OCI-LY3 (cell line): Measurements from ENCODE around the gene ZNF407.
A peak's percentile ranks its signal among the peaks of the same experiment; 100 is the strongest.

Experiments used
- H2AFZ ChIP-seq: fragments of 200-600, 300-600 bp; shearing (Covaris generic); 2 replicates; pipeline ENCODE4 v1.6.0; 2014; ENCODE audit warnings: antibody characterized with exemption, low read depth, low read length
- H3K27ac ChIP-seq: fragments of 200-600, 300-600 bp; sonication (generic); 2 replicates; pipeline ENCODE4 v1.5.1; 2014; ENCODE audit warnings: mild to moderate bottlenecking, low read length, moderate library complexity, mixed read lengths
- H3K27me3 ChIP-seq: fragments of 200-600, 300-600 bp; sonication (generic); 2 replicates; pipeline ENCODE4 v1.6.1; 2014; ENCODE audit warnings: low read depth, low read length, mixed read lengths
- H3K36me3 ChIP-seq: fragments of 200-600, 300-600 bp; sonication (generic); replicated peaks from 2 replicates; pipeline ENCODE3; 2014; ENCODE audit warnings: low read depth, low read length, mixed read lengths
- H3K4me1 ChIP-seq: fragments of 300-600, 200-600 bp; sonication (generic); 2 replicates; pipeline ENCODE4 v1.6.1; 2014; ENCODE audit warnings: low read length, mixed read lengths
- H3K4me2 ChIP-seq: fragments of 200-600, 300-600 bp; sonication (generic); 2 replicates; pipeline ENCODE4 v1.6.1; 2014; ENCODE audit warnings: low read length, mixed read lengths
- H3K4me3 ChIP-seq: fragments of 300-600, 200-600 bp; sonication (generic); 2 replicates; pipeline ENCODE4 v1.5.1; 2014; ENCODE audit warnings: antibody characterized with exemption, mild to moderate bottlenecking, low read length, moderate library complexity
- H3K79me2 ChIP-seq: fragments of 300-600, 200-600 bp; shearing (Covaris generic); 2 replicates; pipeline ENCODE4 v1.6.1; 2014; ENCODE audit warnings: mild to moderate bottlenecking, low read length, mixed read lengths
- H3K9ac ChIP-seq: fragments of 300-600, 200-600 bp; shearing (Covaris generic); 2 replicates; pipeline ENCODE4 v1.6.0; 2014; ENCODE audit warnings: mild to moderate bottlenecking, low read length, moderate library complexity
- H3K9me3 ChIP-seq: fragments of 200-600, 300-600 bp; shearing (Covaris generic); 2 replicates; pipeline ENCODE4 v1.6.1; 2014; ENCODE audit warnings: low read length, mixed read lengths; ENCODE audit not compliant: insufficient read depth
- H4K20me1 ChIP-seq: fragments of 200-600, 300-600 bp; sonication (generic); 2 replicates; pipeline ENCODE4 v1.6.1; 2016; ENCODE audit warnings: low read length, mixed read lengths; ENCODE audit not compliant: insufficient read depth
- CTCF ChIP-seq: fragments of 200-600, 300-600 bp; sonication (generic); IDR thresholded peaks from 2 replicates; pipeline ENCODE4 v1.5.1; 2014; ENCODE audit warnings: antibody characterized with exemption, low read length, low read depth
- EZH2phosphoT487 ChIP-seq: fragments of 200-600 bp; shearing (Covaris generic); IDR thresholded peaks from 2 replicates; pipeline ENCODE4 v1.6.1; 2018; ENCODE audit warnings: antibody characterized with exemption, mixed run types, low read depth

The ZNF407 gene

DNA sequence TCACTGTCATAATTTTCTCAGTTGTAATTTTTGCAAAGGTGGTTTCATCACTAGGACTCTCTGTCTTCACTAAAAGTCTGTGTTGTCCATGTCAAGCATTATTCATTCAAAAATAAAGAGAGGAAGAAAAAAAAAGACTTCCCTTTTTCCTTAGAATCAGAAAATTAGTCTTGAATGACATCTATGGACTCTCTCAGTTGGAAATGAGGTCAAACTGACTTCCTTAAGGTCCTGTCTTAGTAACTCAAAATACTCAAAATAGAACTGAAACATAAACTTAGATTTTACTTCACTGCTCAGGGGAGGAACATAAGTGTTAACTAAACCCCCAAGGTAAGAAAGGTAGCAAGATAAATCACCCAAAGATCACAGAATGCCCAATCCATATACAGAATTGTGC is 2.2 kb upstream of the ZNF407 start:
- H3K36me3 ChIP-seq = peaks cover 44% of the 10 kb centered on the region
- H3K4me2 ChIP-seq = peak overlapping the region; percentile 80
- TF ChIP-seq EZH2phosphoT487 = no peak
- no peak for TF ChIP-seq CTCF
- H3K27ac ChIP-seq = no peak overlapping the region
- H3K4me1 ChIP-seq = peaks cover 33% of the 10 kb centered on the region
- H2AFZ ChIP-seq = no peak overlapping the region
- no peaks in the 10 kb centered on the region for H4K20me1 ChIP-seq
- peak overlapping the region; percentile 79 for H3K4me3 ChIP-seq
- H3K79me2 ChIP-seq = peaks cover 52% of the 10 kb centered on the region
- H3K27me3 ChIP-seq = no peaks in the 10 kb centered on the region
- no peak overlapping the region for H3K9ac ChIP-seq
- H3K9me3 ChIP-seq = no peaks in the 10 kb centered on the region; the same call in 1 of the 2 replicates

GRCh38 chr18:74597034-74597661 is 522 bp upstream of the ZNF407 start:
- no peak for TF ChIP-seq CTCF
- TF ChIP-seq EZH2phosphoT487 = no peak
- H3K4me2 ChIP-seq = peak overlapping the region; percentile 80
- H2AFZ ChIP-seq = peak overlapping the region; percentile 91
- H3K79me2 ChIP-seq = peaks cover 68% of the 10 kb centered on the region
- H4K20me1 ChIP-seq = no peaks in the 10 kb centered on the region
- H3K27me3 ChIP-seq = no peaks in the 10 kb centered on the region
- H3K27ac ChIP-seq = peak overlapping the region; percentile 71
- peaks cover 39% of the 10 kb centered on the region for H3K36me3 ChIP-seq
- H3K9ac ChIP-seq = peak overlapping the region; percentile 87
- H3K4me1 ChIP-seq = peaks cover 22% of the 10 kb centered on the region
- H3K9me3 ChIP-seq = no peaks in the 10 kb centered on the region; the same call in 1 of the 2 replicates
- H3K4me3 ChIP-seq = peak overlapping the region; percentile 79

GRCh38 chr18:74598350-74599001 is 806 bp downstream of the ZNF407 start:
- Histone ChIP-seq H3K9me3 (no peaks in the 10 kb centered on the region; the same call in 1 of the 2 replicates), H4K20me1 (peaks cover 2% of the 10 kb centered on the region; the same call in 1 of the 2 replicates), H3K4me2 (peak overlapping the region; percentile 80), H3K27me3 (no peaks in the 10 kb centered on the region), H2AFZ (peak overlapping the region; percentile 91; the same call in 1 of the 2 replicates), H3K36me3 (peaks cover 26% of the 10 kb centered on the region), H3K4me3 (peak overlapping the region; percentile 79), H3K27ac (peak overlapping the region; percentile 71), H3K79me2 (peaks cover 78% of the 10 kb centered on the region), H3K9ac (peak overlapping the region; percentile 87), H3K4me1 (peaks cover 22% of the 10 kb centered on the region)
- TF ChIP-seq EZH2phosphoT487 = no peak
- peak; percentile 20; the same call in 1 of the 2 replicates for TF ChIP-seq CTCF

GRCh38 chr18:74604361-74604760 is 6.7 kb downstream of the ZNF407 start:
- Histone ChIP-seq H3K27me3 (no peaks in the 10 kb centered on the region), H2AFZ (no peak overlapping the region), H3K4me2 (no peak overlapping the region), H3K9me3 (no peaks in the 10 kb centered on the region), H3K4me3 (no peak overlapping the region), H3K27ac (no peak overlapping the region), H4K20me1 (peaks cover 6% of the 10 kb centered on the region; the same call in 1 of the 2 replicates), H3K36me3 (no peaks in the 10 kb centered on the region), H3K4me1 (no peaks in the 10 kb centered on the region), H3K9ac (no peak overlapping the region), H3K79me2 (peaks cover 60% of the 10 kb centered on the region)
- no peak for TF ChIP-seq CTCF
- no peak for TF ChIP-seq EZH2phosphoT487
